Osteoblast (primary cell): Measurements from ENCODE around the gene NADSYN1. TPM values are rescaled to one million over a fixed set of nuclear protein-coding genes. Genes with fewer than 3 reads are reported as not detected.

Experiments used
- DNase-seq: peaks from one replicate; pipeline ENCODE4 v3.0.0; 2011; ENCODE audit warnings: low spot score, mixed read lengths; ENCODE audit not compliant: insufficient read length; ENCODE audit errors: missing footprints
- H2AFZ ChIP-seq: 2 replicates; pipeline ENCODE4 v1.6.0; 2011; ENCODE audit warnings: mild to moderate bottlenecking, low read length
- H3K27ac ChIP-seq: 2 replicates; pipeline ENCODE4 v1.5.1; 2011; ENCODE audit warnings: mild to moderate bottlenecking, low read depth, low read length, moderate library complexity
- H3K27me3 ChIP-seq: 2 replicates; pipeline ENCODE4 v1.6.0; 2012; ENCODE audit warnings: mild to moderate bottlenecking, control low read depth, inconsistent platforms, low read length, moderate library complexity; ENCODE audit not compliant: insufficient read depth
- H3K36me3 ChIP-seq: 2 replicates; pipeline ENCODE4 v1.5.1; 2011; ENCODE audit warnings: mild to moderate bottlenecking, low read length, control low read depth, moderate library complexity; ENCODE audit not compliant: insufficient read depth
- H3K4me1 ChIP-seq: 2 replicates; pipeline ENCODE4 v1.5.1; 2011; ENCODE audit warnings: mild to moderate bottlenecking, low read length, control low read depth, moderate library complexity; ENCODE audit not compliant: insufficient read depth
- H3K4me2 ChIP-seq: 2 replicates; pipeline ENCODE4 v1.6.0; 2011; ENCODE audit warnings: mild to moderate bottlenecking, low read length; ENCODE audit not compliant: insufficient read depth
- H3K4me3 ChIP-seq: fragments of 200-600 bp; sonication (generic); 3 replicates; pipeline ENCODE4 v1.5.1; 2012; ENCODE audit warnings: mild to moderate bottlenecking, low read length, inconsistent platforms; ENCODE audit not compliant: insufficient read depth
- H3K79me2 ChIP-seq: 2 replicates; pipeline ENCODE4 v1.6.0; 2012; ENCODE audit warnings: mild to moderate bottlenecking, low read length, control low read depth, inconsistent platforms; ENCODE audit not compliant: insufficient read depth
- H3K9me3 ChIP-seq: 2 replicates; pipeline ENCODE4 v1.5.1; 2011; ENCODE audit warnings: low read depth, low read length, control low read depth
- H4K20me1 ChIP-seq: 2 replicates; pipeline ENCODE4 v1.6.0; 2012; ENCODE audit warnings: mild to moderate bottlenecking, low read length, control low read depth; ENCODE audit not compliant: insufficient read depth
- total RNA-seq: library from RNA; depleted of rRNA; stranded (reverse); fragments of >200 nt; gene quantifications from 2 replicates; pipeline ENCODE4 v1.2.3, GENCODE V29; 2012
- TF ChIP-seq, protein P1 (sequence below): IDR thresholded peaks from 2 replicates; pipeline ENCODE4 v1.5.1; 2011; ENCODE audit warnings: mild to moderate bottlenecking, low read depth, low read length, moderate library complexity; ENCODE audit errors: extremely low read depth

NADSYN1 gene
- total RNA-seq, 1 donor: 81.1 TPM

DNA sequence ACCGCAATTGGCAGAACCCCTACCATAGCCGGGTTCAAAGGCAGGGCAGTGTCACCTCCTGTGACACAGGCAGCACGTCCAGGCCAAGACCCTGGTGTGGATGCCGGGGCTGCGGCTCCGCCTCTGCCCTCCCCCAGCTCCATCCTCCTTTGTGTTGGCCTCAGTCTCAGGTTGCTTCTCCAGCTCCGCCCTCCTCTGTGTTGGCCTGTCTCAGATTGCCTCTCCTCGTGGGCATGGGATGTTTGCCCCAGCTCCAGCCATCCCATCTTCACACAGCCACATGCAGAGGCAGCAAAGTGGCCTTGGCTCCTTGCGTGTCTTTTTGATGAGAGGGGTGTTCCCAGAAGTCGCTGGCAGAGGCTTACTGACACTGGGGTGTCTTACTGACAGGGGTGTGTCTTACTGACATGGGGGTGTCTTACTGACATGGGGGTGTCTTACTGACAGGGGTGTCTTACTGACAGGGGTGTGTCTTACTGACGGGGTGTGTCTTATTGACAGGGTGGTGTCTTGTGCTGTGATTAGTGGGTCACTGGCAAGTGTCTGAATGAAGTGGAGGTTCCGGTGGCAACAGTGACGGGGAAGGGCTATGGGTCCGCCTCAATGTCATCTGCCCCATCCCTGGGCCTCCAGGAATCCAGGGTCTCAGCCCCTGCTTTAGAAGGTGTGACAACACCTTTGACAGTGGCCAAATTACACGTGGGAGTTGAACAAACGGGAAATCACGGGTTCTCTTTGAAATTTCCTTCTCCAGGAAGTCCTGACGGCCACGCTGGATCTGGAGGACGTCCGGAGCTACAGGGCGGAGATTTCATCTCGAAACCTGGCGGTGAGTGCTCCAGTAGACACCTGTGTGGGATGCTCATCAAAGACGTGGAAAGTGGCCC, 24.9 kb downstream of the NADSYN1 start:
- TF ChIP-seq, protein P1, sequence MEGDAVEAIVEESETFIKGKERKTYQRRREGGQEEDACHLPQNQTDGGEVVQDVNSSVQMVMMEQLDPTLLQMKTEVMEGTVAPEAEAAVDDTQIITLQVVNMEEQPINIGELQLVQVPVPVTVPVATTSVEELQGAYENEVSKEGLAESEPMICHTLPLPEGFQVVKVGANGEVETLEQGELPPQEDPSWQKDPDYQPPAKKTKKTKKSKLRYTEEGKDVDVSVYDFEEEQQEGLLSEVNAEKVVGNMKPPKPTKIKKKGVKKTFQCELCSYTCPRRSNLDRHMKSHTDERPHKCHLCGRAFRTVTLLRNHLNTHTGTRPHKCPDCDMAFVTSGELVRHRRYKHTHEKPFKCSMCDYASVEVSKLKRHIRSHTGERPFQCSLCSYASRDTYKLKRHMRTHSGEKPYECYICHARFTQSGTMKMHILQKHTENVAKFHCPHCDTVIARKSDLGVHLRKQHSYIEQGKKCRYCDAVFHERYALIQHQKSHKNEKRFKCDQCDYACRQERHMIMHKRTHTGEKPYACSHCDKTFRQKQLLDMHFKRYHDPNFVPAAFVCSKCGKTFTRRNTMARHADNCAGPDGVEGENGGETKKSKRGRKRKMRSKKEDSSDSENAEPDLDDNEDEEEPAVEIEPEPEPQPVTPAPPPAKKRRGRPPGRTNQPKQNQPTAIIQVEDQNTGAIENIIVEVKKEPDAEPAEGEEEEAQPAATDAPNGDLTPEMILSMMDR: no peak
- H3K4me1 ChIP-seq: no peaks in the 10 kb centered on the region
- no peak overlapping the region for H2AFZ ChIP-seq
- no peak overlapping the region for H3K4me3 ChIP-seq
- DNase-seq: no peak
- H3K79me2 ChIP-seq: no peaks in the 10 kb centered on the region
- no peaks in the 10 kb centered on the region for H4K20me1 ChIP-seq
- H3K27ac ChIP-seq: no peak overlapping the region
- no peak overlapping the region for H3K4me2 ChIP-seq
- H3K27me3 ChIP-seq: no peaks in the 10 kb centered on the region
- peaks cover 34% of the 10 kb centered on the region for H3K36me3 ChIP-seq
- H3K9me3 ChIP-seq: no peaks in the 10 kb centered on the region

DNA sequence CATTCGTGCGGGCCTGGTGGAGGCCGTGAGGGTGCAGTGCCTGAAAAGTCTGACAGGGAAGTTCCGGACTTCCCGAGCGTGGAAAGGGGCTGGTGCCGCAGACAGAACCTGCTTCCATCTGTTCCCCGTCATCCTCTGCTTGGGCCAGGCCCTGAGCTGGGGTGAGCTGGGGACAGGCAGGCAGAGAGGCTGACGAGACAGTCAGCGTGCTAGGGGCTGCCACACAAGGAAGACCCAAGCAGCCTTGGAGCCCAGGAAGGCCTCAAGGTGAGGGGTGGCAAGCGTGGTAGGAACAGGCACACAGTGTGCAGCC, 25.5 kb downstream of the NADSYN1 start:
- Histone ChIP-seq H3K9me3 (no peaks in the 10 kb centered on the region), H2AFZ (no peak overlapping the region), H4K20me1 (no peaks in the 10 kb centered on the region), H3K4me1 (no peaks in the 10 kb centered on the region), H3K4me2 (no peak overlapping the region), H3K27ac (no peak overlapping the region), H3K4me3 (no peak overlapping the region), H3K27me3 (no peaks in the 10 kb centered on the region), H3K79me2 (no peaks in the 10 kb centered on the region), H3K36me3 (peaks cover 34% of the 10 kb centered on the region)
- TF ChIP-seq, protein P1: no peak
- no peak for DNase-seq

DNA sequence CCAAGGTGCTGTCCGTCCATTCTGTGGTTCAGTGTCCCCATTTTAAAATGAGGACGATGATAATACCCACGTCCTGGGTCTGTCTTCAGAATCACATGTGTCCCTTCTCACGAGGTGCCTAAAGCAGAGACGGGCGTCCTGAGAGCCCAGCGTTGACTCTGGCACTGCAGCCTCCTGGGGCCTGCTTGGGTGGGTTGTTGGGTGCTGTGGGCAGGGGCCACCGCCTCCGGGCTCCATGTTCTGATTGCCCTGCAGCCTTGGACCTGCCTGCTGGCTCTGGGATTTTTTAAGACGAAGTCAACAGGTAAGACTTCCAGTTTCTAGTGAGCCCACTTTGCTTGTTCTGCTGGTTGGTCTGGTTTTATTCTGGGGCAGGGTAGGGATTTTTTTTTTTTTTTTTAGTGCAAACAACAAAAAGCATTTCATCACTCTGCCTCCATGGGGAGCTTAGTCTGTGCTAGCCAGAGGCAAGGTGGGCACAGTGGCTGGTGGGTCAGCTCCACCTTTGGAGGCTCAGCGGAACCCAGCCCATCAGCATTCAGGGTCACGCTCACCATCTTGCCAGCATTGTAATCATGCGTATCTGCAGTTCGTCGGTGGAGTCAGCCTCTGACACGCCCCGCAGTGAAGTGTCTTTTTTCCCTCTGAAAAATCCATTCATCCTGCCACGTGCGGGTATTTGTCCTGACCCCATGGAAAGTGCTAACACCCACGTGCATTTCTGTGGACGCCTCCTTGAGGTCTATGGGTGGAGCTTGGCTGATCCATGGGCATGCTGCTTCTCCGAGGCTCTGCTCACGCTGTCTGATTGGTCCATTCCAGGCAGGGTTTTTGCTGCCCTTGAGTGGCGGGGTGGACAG, 28.3 kb downstream of the NADSYN1 start:
- H3K27ac ChIP-seq: no peak overlapping the region
- DNase-seq: no peak
- peaks cover 50% of the 10 kb centered on the region for H3K36me3 ChIP-seq
- no peaks in the 10 kb centered on the region for H4K20me1 ChIP-seq
- H3K4me2 ChIP-seq: no peak overlapping the region
- no peaks in the 10 kb centered on the region for H3K79me2 ChIP-seq
- no peaks in the 10 kb centered on the region for H3K9me3 ChIP-seq
- H3K4me3 ChIP-seq: no peak overlapping the region
- no peaks in the 10 kb centered on the region for H3K27me3 ChIP-seq
- TF ChIP-seq, protein P1: no peak
- no peak overlapping the region for H2AFZ ChIP-seq
- no peaks in the 10 kb centered on the region for H3K4me1 ChIP-seq

DNA sequence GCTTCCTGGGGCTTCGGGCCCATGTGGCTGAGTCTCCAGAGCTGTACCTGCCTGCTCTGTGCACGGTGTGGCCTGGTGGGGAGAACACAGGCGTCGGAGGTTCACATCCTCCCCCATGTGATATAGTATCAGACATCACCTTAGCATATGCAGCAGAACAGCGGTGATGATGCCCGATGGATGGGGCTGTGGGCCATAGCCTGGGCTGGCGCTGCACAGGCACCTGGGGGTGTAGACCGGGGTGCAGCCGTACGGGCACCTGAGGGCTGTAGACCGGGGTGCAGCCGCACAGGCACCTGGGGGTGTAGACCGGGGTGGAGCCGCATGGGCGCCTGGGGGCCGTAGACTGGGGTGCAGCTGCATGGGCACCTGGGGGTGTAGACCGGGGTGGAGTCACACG, 29.2 kb downstream of the NADSYN1 start:
- no peaks in the 10 kb centered on the region for H3K4me1 ChIP-seq
- H3K36me3 ChIP-seq: peaks cover 54% of the 10 kb centered on the region
- DNase-seq: no peak
- H3K79me2 ChIP-seq: no peaks in the 10 kb centered on the region
- H3K9me3 ChIP-seq: no peaks in the 10 kb centered on the region
- H3K27me3 ChIP-seq: no peaks in the 10 kb centered on the region
- H3K4me2 ChIP-seq: no peak overlapping the region
- TF ChIP-seq, protein P1: no peak
- H4K20me1 ChIP-seq: no peaks in the 10 kb centered on the region
- H3K27ac ChIP-seq: no peak overlapping the region
- no peak overlapping the region for H2AFZ ChIP-seq
- no peak overlapping the region for H3K4me3 ChIP-seq
